Measurements from ENCODE around the gene APMAP. TPM values are rescaled to one million over a fixed set of nuclear protein-coding genes. Genes with fewer than 3 reads are reported as not detected.

Gene APMAP
- total and polyA plus RNA-seq, 9 of the 15 experiments (the other 6 are each of a cell fraction or from before 2014, with no cell fraction given), result 6.7 to 18.2 (median 14.4) TPM

DNA sequence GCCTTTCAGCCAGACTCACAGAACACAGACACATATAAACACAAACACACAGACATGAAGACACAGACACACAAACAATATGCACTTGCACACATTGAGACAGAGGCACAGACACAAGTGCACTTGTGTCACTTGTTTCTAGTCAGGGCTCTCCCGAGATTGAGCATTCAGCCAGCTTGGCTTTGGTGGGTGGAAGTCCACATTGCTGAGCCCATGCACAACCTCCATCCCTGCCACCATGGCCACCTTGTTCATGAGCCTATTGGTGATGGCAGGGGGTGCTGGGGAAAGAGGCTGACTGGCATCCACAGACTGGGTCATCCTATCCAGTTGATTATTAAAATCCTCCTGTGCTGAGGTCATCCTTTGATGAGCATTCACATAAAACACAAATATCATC is 55.0 kb downstream of the APMAP start (continued):
- TF ChIP-seq POLR2AphosphoS5 (IDR thresholded peaks at IDR 0.05; ENCODE audit: control insufficient read depth, insufficient read depth, low read depth, low read length), result no peak
- TF ChIP-seq YY1 (IDR thresholded peaks at IDR 0.05; ENCODE audit: borderline replicate concordance in 1 of 3, control insufficient read depth in 1 of 3, extremely low read depth in 1 of 3, insufficient read depth in 3 of 3, insufficient read length in 1 of 3, insufficient replicate concordance in 2 of 3, low read depth in 1 of 3, low read length in 2 of 3), result no peak

DNA sequence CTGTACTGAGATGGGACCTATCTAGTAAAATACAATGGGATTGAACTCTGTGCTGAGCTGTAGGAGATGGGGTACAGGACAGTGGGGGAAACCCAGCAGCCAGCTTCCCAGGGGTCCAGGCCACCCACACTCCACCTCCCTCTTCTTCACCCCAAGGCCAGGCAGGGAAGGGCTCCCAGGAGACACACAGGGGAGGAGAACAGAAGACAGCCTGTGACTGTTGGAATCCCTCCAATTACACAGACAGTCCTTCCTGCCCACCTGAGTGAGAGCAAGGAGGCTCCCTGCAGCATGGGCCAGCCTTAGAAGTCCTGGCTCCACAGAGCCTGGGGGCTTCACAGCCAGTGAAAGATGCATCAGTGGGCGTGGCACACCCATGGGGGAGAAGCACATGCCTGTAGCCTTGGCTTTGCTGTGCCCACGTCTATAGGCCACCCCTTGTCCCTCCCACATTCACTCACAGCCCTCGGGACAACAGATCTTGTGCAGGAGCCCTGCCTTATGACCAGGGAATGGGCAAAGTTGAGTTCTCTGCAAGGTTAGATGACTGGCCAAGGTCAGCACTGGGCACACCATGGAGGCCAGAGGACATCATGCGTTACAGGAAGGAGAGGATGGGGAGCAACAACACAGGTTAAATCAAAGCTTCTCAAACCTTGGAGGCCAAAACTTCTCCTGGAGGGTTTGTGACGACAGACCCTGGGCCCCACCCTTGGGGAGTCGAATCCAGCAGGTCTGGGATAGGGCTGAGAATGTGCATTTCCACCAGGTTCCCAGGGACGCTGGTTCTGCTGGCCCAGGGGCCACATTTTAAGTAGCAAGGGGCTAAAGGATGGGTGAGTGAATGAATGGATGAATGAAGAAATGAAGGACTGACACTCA is 55.8 kb downstream of the APMAP start:
- 0% methylated on average over 3 of the region's 7 CpGs for WGBS (ENCODE audit: insufficient coverage, low coverage, missing lambda C conversion rate)
- no peak for ATAC-seq

More for the DNA sequence above, 55.8 kb downstream of the APMAP start:
- H3K36me3 ChIP-seq (ENCODE audit: control insufficient read depth, insufficient read depth, low read length), result no peaks in the 10 kb centered on the region
- H3K4me3 ChIP-seq, result no peak overlapping the region
- in situ Hi-C loops (cut with MboI), result no loop called here
- no peaks in the 10 kb centered on the region for H3K27me3 ChIP-seq (ENCODE audit: control insufficient read depth in 2 of 2, insufficient read depth in 2 of 2, low read length in 2 of 2)
- no peak for DNase-seq (ENCODE audit: extremely low read depth in 1 of 4, low spot score in 3 of 4)
- no peak overlapping the region for H3K9ac ChIP-seq (ENCODE audit: insufficient read depth in 1 of 2, low read depth in 2 of 2, low read length in 2 of 2)
- H3K9me1 ChIP-seq (ENCODE audit: control insufficient read depth, insufficient read depth, low read length), result no peaks in the 10 kb centered on the region
- peaks cover 0 to 3% of the 10 kb centered on the region in 2 experiments; a peak in 1 of 5 replicates for H3K4me1 ChIP-seq (replicated peaks in 1 of 2; ENCODE audit: control insufficient read depth in 2 of 2, insufficient read depth in 2 of 2, low read length in 2 of 2)
- ChIA-PET CTCF (ENCODE audit: low intra/inter-chr PET ratio) (no interaction called here), POLR2A (no interaction called here)
- no TSS peak for BruUV-seq (replicated peaks)
- TF ChIP-seq, protein P1, sequence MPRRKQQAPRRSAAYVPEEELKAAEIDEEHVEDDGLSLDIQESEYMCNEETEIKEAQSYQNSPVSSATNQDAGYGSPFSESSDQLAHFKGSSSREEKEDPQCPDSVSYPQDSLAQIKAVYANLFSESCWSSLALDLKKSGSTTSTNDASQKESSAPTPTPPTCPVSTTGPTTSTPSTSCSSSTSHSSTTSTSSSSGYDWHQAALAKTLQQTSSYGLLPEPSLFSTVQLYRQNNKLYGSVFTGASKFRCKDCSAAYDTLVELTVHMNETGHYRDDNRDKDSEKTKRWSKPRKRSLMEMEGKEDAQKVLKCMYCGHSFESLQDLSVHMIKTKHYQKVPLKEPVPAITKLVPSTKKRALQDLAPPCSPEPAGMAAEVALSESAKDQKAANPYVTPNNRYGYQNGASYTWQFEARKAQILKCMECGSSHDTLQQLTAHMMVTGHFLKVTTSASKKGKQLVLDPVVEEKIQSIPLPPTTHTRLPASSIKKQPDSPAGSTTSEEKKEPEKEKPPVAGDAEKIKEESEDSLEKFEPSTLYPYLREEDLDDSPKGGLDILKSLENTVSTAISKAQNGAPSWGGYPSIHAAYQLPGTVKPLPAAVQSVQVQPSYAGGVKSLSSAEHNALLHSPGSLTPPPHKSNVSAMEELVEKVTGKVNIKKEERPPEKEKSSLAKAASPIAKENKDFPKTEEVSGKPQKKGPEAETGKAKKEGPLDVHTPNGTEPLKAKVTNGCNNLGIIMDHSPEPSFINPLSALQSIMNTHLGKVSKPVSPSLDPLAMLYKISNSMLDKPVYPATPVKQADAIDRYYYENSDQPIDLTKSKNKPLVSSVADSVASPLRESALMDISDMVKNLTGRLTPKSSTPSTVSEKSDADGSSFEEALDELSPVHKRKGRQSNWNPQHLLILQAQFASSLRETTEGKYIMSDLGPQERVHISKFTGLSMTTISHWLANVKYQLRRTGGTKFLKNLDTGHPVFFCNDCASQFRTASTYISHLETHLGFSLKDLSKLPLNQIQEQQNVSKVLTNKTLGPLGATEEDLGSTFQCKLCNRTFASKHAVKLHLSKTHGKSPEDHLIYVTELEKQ (CRISPR knock-in tag; IDR thresholded peaks at IDR 0.05), result no peak
- TF ChIP-seq MEF2D (tag; conservative IDR thresholded peaks at IDR 0.05; ENCODE audit: low read depth), result no peak
- no peak for TF ChIP-seq ZNF778 (CRISPR knock-in tag; IDR thresholded peaks at IDR 0.05)
- TF ChIP-seq, protein P2, sequence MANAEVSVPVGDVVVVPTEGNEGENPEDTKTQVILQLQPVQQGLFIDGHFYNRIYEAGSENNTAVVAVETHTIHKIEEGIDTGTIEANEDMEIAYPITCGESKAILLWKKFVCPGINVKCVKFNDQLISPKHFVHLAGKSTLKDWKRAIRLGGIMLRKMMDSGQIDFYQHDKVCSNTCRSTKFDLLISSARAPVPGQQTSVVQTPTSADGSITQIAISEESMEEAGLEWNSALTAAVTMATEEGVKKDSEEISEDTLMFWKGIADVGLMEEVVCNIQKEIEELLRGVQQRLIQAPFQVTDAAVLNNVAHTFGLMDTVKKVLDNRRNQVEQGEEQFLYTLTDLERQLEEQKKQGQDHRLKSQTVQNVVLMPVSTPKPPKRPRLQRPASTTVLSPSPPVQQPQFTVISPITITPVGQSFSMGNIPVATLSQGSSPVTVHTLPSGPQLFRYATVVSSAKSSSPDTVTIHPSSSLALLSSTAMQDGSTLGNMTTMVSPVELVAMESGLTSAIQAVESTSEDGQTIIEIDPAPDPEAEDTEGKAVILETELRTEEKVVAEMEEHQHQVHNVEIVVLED (CRISPR knock-in tag; IDR thresholded peaks at IDR 0.05), result no peak
- TF ChIP-seq NFATC3 (IDR thresholded peaks at IDR 0.05), result no peak
- no peaks in the 10 kb centered on the region for H3K79me2 ChIP-seq (ENCODE audit: control insufficient read depth, insufficient read depth, low read length)
- intact Hi-C loops (cut with micrococcal nuclease), result no loop called here
- no peak overlapping the region for H2AFZ ChIP-seq (ENCODE audit: low read depth, low read length)
- H3K9me3 ChIP-seq (replicated peaks; ENCODE audit: control insufficient read depth, insufficient read depth, low read depth, low read length), result no peaks in the 10 kb centered on the region
- FAIRE-seq, result no peak
- no peak overlapping the region for H3K4me2 ChIP-seq (ENCODE audit: insufficient read depth, low read length)
- no peaks in the 10 kb centered on the region for H4K20me1 ChIP-seq (replicated peaks; ENCODE audit: control insufficient read depth, insufficient read depth, low read length)
- H3K27ac ChIP-seq (ENCODE audit: extremely low read depth, low read depth, low read length), result no peak overlapping the region

Data from K562 (cell line).